ENCODE data around the gene VAX1.
"Not testable (repeated sequence)": the region's sequence is repeated elsewhere in the genome, so short reads cannot be mapped to it uniquely, and the experiment has no call there.

The VAX1 gene

DNA sequence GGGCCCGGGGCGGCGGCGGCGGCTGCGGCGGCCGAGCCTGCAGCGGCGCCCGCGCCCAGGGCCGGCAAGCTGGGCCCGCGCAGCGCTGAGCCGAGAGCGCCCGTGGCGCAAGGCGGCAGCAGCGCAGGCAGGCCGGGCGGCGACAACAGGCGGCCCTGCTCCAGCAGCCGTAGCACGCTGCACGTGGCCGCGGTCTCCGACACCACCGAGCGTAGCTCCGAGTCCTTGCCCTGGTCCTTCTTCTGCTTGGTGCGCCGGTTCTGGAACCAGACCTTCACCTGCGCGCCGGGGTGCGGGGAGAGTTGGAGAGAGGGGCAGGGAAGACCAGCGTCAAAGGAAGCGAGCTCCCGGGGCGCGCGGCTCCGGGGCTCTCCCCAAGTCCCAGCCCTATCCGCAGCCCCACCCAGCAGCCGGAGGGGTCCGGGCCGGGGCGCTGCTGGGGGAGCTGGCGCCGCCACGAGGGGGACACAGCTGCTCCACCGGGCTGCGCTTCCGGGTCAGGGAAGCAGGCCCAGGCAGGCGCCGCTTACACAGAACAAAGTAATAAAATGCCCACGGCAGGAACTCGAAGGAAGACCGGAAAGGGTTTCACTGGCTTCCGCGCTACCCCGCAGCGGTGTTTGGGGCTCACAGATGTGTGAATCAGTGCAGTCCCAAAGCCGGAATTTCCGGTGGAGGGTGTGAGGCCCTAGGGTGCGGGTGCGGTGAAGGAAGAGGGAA is 3.6 kb downstream of the VAX1 start:
- DNase-seq = no peak

DNA sequence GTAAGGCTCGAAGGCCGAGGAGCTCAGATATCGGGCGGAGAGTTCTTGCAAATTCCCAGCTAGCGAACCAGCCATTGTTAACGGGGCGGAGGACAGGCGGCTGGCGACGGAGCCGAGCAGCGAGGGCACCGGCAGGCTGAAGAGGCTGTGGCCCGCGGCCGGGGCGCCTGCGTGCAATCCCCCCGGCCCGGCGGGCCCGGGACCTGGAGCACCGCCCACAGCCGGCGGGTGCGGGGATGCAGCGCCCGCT is 4.1 kb downstream of the VAX1 start:
- no peak for DNase-seq

DNA sequence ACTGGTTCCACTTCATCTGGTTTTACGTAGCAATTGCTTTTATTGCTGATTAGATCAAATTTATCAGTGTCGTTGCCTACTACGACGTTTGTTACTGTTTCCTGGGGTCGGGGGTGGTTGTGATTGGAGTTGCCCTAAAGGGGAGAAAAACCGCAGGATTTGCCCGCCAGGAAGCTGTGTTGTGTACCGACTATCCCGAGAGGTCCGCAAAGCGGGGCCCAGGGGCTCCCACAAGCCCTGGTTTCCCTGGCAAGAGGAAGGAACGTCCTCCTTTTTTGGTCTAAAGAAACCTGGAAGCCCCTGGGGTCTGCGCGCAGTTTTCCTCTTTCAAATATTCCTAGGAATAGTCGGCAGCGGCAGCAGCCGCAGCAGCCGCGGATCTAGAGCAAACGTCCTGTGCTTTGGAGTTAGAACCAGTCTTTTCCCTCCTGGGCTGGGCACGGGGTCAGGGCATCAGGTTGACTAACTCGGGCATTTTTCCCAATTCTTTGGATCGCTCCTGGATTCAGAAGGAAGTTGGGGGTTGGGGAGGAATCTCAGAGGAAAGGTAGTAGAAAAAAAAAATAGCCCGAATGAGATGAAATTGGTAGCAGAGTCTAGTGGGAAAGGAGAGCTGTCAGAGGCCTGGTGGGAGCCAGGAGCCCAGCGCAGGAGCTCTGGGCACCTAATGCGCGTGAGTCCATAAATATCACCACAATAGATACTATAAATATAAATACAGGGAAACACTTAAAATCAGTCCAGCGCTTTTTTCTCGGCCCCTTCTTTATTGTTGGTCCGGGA is 4.6 kb downstream of the VAX1 start:
- no peak for DNase-seq

- DNase-seq = no peak
Observed at GRCh38 chr10:117132751-117133231, 5.3 kb downstream of the VAX1 start.

DNA sequence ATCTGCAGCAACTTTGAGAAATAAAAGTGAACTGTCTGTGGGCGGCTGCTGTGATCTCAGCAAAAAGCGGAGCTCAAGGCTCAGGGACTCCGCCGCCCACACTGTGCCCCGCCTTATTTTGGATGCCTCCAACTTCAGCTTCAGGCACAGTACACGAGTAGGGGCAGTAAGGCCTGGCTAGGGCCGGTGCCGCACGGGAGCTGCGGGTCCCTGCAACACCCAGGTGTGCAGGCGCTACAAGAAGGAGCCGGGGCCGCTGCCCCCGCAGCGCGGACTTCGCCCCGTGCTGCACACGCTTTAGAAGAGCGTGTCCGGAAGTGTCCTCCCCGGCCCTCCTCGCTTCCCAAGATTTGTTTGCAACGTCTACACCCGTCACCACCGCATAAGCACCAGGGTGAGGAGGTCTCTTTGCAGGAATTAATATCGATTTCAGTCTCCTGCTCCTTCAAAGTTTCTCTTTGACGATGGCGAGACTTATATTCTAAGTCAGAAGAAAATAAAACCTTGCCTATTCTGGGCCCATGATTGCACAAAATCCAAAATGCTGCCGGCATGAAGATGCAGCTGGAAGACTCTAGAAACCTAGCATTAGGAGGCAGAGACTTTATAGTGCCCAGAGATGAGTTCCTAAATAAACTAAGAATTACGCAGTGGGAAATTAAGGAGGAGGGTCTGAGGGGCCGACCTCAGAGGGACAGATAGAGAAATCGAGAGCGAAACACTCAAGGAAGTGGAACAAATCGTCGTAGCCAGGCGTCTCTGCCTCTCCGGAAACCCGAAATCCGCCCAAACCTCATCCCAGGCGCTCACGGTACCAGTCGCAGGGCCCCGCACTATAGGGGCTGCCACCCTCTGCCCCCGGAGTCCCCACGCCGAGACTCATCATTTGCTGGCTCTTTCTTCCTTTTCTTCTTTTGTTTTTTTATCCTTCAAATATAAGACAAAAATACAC is 6.4 kb downstream of the VAX1 start:
- no peak for DNase-seq

- DNase-seq = no peak
Observed at GRCh38 chr10:117130862-117131375, 7.2 kb downstream of the VAX1 start.

GRCh38 chr10:117130346-117130745 is 7.7 kb downstream of the VAX1 start:
- no peak for DNase-seq

GRCh38 chr10:117126645-117127044 is 11.4 kb downstream of the VAX1 start:
- DNase-seq = not testable (repeated sequence)

DNA sequence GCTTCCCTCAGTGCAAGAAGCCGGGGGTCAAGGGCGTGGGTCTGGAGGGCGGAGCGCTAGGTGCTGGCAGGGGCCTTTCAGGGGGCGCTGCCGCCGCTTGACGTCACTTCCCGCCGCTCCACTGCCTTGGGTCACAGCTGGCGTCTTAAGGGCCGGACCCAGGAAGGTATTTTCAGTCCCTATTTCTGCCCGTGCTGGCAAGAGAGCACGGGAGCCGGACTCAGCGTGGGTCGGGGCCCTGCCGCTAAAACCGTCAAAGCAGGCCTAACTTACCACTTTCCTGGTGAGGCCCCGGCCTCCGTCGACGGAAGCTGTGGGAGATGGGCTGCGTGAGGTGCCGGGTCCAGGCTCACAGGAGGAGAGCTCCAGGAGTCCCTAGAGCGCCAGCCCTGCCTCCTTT is 12.0 kb downstream of the VAX1 start:
- no peak for DNase-seq

- DNase-seq = no peak
Observed at GRCh38 chr10:117112220-117112619, 25.9 kb downstream of the VAX1 start.

- no peak for DNase-seq
Observed at GRCh38 chr10:117107238-117107637, 30.8 kb downstream of the VAX1 start.

GRCh38 chr10:117096599-117097201 is 41.4 kb downstream of the VAX1 start:
- DNase-seq = no peak

DNA sequence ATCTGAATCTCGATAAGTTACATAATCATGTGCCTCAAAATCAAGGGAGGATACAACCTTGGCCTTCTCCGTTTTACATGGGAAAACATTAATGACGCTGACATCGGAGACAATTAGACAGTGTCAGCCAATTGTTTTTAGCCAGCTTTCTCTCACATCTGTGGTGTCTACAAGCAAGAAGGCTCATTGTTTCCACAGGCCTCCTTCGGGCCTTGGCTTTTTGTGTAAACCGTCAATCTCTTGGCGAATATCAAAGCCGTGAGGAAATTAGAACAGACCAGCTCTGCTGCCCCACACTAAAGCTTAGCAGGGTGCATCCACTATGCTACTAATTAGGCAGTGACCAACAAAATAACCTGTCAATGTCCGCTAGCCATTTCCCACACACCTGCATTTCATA is 43.2 kb downstream of the VAX1 start:
- no peak for DNase-seq

- no peak for DNase-seq
Observed at GRCh38 chr10:117092386-117092785, 45.7 kb downstream of the VAX1 start.

DNA sequence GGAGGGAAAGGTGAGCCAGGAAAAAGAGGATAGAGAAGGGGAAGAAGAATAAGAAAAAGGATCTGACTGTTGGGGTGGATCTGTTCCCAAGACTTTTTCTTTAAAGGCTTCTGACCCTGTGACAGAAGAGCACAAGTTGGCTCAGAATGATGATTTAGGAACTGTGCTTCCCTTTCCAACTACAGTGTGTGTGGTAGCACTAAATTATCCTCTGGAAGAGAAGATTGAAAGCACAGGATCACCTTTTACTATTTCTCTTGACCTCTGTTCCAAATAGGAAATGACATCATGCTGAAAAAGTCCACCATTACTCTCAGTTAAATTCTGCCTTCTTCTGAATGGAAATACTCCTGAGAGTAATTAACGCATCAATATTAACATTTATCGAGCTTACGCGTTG is 47.2 kb downstream of the VAX1 start:
- no peak for DNase-seq

DNA sequence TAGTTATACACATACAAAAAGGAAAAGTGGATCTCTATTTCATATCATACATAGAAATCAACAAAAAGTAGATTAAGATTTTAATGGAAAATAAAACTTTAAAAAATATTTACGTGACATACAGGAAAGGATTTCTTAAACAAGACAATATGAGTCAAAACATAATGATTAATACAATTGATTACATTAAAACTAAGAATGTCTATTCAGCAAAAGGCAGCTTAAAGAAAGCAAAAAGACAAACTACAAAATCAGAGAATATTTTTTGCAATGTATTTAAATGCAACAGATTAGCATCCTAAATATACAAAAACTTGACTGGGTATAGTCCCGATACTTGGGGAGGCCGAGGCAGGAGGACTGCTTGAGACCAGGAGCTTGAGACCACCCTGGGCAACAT is 50.5 kb downstream of the VAX1 start:
- no peak for DNase-seq

- no peak for DNase-seq
Observed at GRCh38 chr10:117086546-117086945, 51.5 kb downstream of the VAX1 start.

DNA sequence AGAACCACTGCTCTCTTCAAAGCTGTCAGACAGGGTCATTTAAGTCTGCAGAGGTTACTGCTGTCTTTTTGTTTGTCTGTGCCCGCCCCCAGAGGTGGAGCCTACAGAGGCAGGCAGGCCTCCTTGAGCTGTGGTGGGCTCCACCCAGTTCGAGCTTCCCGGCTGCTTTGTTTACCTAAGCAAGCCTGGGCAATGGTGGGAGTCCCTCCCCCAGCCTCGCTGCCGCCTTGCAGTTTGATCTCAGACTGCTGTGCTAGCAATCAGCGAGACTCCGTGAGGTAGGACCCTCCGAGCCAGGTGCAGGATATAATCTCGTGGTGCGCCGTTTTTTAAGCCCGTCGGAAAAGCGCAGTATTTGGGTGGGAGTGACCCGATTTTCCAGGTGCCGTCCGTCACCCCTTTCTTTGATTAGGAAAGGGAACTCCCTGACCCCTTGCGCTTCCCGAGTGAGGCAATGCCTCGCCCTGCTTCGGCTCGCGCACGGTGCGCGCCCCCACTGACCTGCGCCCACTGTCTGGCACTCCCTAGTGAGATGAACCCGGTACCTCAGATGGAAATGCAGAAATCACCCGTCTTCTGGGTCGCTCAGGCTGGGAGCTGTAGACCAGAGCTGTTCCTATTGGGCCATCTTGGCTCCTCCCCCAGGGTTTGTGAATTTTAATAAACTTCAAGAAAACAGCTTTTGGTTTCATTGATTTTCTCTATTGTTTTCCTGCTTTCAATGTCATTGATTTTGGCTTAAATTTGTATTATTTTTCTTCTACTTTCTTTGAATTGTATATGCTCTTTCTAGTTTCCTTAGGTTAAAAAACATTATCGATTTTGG is 53.4 kb downstream of the VAX1 start:
- DNase-seq = not testable (repeated sequence)
